ENCODE data around the gene RPS6KC1. TPM values are rescaled to one million over a fixed set of nuclear protein-coding genes. Genes with fewer than 3 reads are reported as not detected.
A peak's percentile ranks its signal among the peaks of the same experiment; 100 is the strongest.

Gene RPS6KC1
- total and polyA plus RNA-seq, 9 of the 15 experiments (the other 6 are each of a cell fraction or from before 2014, with no cell fraction given), result 4.3 to 34.6 (median 20.9) TPM

DNA sequence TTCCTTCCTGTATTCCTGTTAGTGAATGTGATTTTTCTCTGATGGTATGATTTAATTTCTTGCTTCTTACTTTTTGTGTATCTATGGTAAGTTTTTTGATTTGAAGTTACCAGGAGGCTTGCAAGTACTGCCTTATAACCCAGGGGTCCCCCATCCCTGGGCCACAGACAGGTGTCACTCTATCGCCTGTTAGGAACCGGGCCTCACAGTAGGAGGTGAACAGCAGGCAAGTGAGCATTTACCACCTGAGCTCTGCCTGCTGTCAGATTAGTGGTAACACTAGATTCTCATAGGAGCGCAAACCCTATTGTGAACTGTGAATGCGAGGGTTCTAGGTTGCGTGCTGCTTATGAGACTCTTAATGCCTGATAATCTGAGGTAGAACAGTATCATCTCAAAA, 143.3 kb downstream of the RPS6KC1 start:
- Histone ChIP-seq H3K36me3 (ENCODE audit: control insufficient read depth, insufficient read depth, low read length) (peaks cover 7% of the 10 kb centered on the region; the same call in 2 of the 3 replicates), H4K20me1 (replicated peaks; ENCODE audit: control insufficient read depth, insufficient read depth, low read length) (no peaks in the 10 kb centered on the region), H3K9me1 (ENCODE audit: control insufficient read depth, insufficient read depth, low read length) (no peaks in the 10 kb centered on the region), H3K79me2 (ENCODE audit: control insufficient read depth, insufficient read depth, low read length) (0 out of 3 replicates have a peak, but pooled peaks cover 8% of the 10 kb centered on the region), H3K4me2 (ENCODE audit: insufficient read depth, low read length) (no peak overlapping the region), H3K9me3 (replicated peaks; ENCODE audit: control insufficient read depth, insufficient read depth, low read depth, low read length) (no peaks in the 10 kb centered on the region), H3K27me3 (ENCODE audit: control insufficient read depth in 2 of 2, insufficient read depth in 2 of 2, low read length in 2 of 2) (no peaks in the 10 kb centered on the region), H3K4me1 (replicated peaks in 1 of 2; ENCODE audit: control insufficient read depth in 2 of 2, insufficient read depth in 2 of 2, low read length in 2 of 2) (no peaks in the 10 kb centered on the region), H3K4me3 (no peak overlapping the region), H3K27ac (ENCODE audit: extremely low read depth, low read depth, low read length) (no peak overlapping the region), H3K9ac (ENCODE audit: insufficient read depth in 1 of 2, low read depth in 2 of 2, low read length in 2 of 2) (no peak overlapping the region), H2AFZ (ENCODE audit: low read depth, low read length) (no peak overlapping the region)
- no TSS peak for BruUV-seq (replicated peaks)
- FAIRE-seq, result no peak
- POLR2A ChIA-PET, result no interaction called here
- 0 out of 3 replicates have a peak, but pooled peaks have one; percentile 40 for ATAC-seq
- in situ Hi-C loops (cut with MboI), result no loop called here
- 90% methylated on average over 5 of the region's 5 CpGs for WGBS (ENCODE audit: insufficient coverage, low coverage, missing lambda C conversion rate)
- DNase-seq (ENCODE audit: extremely low read depth in 1 of 4, low spot score in 3 of 4), result no peak
- CTCF ChIA-PET (ENCODE audit: low intra/inter-chr PET ratio), result no interaction called here
- intact Hi-C loops (cut with micrococcal nuclease), result no loop called here
- TF ChIP-seq ZNF444 (CRISPR knock-in tag; IDR thresholded peaks at IDR 0.05) (no peak), OTX1 (CRISPR knock-in tag; IDR thresholded peaks at IDR 0.05) (no peak), RBBP5 (IDR thresholded peaks at IDR 0.05; ENCODE audit: borderline replicate concordance, insufficient read depth, low read length, poor library complexity, severe bottlenecking) (no peak), ZNF124 (CRISPR knock-in tag; IDR thresholded peaks at IDR 0.05) (no peak), ZNF785 (CRISPR knock-in tag; IDR thresholded peaks at IDR 0.05) (no peak), CHD1 (IDR thresholded peaks at IDR 0.05; ENCODE audit: low read length) (no peak), ETV6 (IDR thresholded peaks at IDR 0.05; ENCODE audit: borderline replicate concordance in 1 of 2, low read depth in 2 of 2, low read length in 1 of 2) (no peak), ETV6 (CRISPR knock-in tag; IDR thresholded peaks at IDR 0.05; ENCODE audit: borderline replicate concordance) (no peak), GATAD2B (IDR thresholded peaks at IDR 0.05; ENCODE audit: borderline replicate concordance) (no peak), SRSF9 (IDR thresholded peaks at IDR 0.05; ENCODE audit: borderline replicate concordance, low read depth, low read length) (no peak), STAG1 (CRISPR knock-in tag; IDR thresholded peaks at IDR 0.05; ENCODE audit: borderline replicate concordance) (no peak)
- TF ChIP-seq, protein P1, sequence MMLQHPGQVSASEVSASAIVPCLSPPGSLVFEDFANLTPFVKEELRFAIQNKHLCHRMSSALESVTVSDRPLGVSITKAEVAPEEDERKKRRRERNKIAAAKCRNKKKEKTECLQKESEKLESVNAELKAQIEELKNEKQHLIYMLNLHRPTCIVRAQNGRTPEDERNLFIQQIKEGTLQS (IDR thresholded peaks at IDR 0.05), result no peak
- TF ChIP-seq, protein P1 (CRISPR knock-in tag; conservative IDR thresholded peaks at IDR 0.05), result no peak
- TF ChIP-seq, protein P2, sequence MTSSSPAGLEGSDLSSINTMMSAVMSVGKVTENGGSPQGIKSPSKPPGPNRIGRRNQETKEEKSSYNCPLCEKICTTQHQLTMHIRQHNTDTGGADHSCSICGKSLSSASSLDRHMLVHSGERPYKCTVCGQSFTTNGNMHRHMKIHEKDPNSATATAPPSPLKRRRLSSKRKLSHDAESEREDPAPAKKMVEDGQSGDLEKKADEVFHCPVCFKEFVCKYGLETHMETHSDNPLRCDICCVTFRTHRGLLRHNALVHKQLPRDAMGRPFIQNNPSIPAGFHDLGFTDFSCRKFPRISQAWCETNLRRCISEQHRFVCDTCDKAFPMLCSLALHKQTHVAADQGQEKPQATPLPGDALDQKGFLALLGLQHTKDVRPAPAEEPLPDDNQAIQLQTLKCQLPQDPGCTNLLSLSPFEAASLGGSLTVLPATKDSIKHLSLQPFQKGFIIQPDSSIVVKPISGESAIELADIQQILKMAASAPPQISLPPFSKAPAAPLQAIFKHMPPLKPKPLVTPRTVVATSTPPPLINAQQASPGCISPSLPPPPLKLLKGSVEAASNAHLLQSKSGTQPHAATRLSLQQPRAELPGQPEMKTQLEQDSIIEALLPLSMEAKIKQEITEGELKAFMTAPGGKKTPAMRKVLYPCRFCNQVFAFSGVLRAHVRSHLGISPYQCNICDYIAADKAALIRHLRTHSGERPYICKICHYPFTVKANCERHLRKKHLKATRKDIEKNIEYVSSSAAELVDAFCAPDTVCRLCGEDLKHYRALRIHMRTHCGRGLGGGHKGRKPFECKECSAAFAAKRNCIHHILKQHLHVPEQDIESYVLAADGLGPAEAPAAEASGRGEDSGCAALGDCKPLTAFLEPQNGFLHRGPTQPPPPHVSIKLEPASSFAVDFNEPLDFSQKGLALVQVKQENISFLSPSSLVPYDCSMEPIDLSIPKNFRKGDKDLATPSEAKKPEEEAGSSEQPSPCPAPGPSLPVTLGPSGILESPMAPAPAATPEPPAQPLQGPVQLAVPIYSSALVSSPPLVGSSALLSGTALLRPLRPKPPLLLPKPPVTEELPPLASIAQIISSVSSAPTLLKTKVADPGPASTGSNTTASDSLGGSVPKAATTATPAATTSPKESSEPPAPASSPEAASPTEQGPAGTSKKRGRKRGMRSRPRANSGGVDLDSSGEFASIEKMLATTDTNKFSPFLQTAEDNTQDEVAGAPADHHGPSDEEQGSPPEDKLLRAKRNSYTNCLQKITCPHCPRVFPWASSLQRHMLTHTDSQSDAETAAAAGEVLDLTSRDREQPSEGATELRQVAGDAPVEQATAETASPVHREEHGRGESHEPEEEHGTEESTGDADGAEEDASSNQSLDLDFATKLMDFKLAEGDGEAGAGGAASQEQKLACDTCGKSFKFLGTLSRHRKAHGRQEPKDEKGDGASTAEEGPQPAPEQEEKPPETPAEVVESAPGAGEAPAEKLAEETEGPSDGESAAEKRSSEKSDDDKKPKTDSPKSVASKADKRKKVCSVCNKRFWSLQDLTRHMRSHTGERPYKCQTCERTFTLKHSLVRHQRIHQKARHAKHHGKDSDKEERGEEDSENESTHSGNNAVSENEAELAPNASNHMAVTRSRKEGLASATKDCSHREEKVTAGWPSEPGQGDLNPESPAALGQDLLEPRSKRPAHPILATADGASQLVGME (CRISPR knock-in tag; IDR thresholded peaks at IDR 0.05), result no peak
- TF ChIP-seq, protein P3, sequence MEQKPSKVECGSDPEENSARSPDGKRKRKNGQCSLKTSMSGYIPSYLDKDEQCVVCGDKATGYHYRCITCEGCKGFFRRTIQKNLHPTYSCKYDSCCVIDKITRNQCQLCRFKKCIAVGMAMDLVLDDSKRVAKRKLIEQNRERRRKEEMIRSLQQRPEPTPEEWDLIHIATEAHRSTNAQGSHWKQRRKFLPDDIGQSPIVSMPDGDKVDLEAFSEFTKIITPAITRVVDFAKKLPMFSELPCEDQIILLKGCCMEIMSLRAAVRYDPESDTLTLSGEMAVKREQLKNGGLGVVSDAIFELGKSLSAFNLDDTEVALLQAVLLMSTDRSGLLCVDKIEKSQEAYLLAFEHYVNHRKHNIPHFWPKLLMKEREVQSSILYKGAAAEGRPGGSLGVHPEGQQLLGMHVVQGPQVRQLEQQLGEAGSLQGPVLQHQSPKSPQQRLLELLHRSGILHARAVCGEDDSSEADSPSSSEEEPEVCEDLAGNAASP (IDR thresholded peaks at IDR 0.05), result no peak

Data from K562 (cell line).